ENCODE measurements around the gene CBX2. TPM values are rescaled to one million over a fixed set of nuclear protein-coding genes. Genes with fewer than 3 reads are reported as not detected.

The CBX2 gene
- total RNA-seq, 4 donors from 2014 or later: 0.34 to 3.0 (median 0.68) TPM

GRCh38 chr17:79781736-79782575, 4.0 kb downstream of the CBX2 start:
- TF ChIP-seq CTCF (IDR thresholded peaks at IDR 0.05; ENCODE audit: low read depth): no peak

- no peak for TF ChIP-seq CTCF (IDR thresholded peaks at IDR 0.05; ENCODE audit: low read depth)
Measured at GRCh38 chr17:79783891-79784290, 5.9 kb downstream of the CBX2 start.

- no peak for TF ChIP-seq CTCF (IDR thresholded peaks at IDR 0.05; ENCODE audit: low read depth)
Measured at GRCh38 chr17:79784353-79785016, 6.5 kb downstream of the CBX2 start.

GRCh38 chr17:79785017-79785899, 7.3 kb downstream of the CBX2 start:
- TF ChIP-seq CTCF (IDR thresholded peaks at IDR 0.05; ENCODE audit: low read depth): no peak

GRCh38 chr17:79785900-79786810, 8.2 kb downstream of the CBX2 start:
- no peak for TF ChIP-seq CTCF (IDR thresholded peaks at IDR 0.05; ENCODE audit: low read depth)

GRCh38 chr17:79786930-79787643, 9.1 kb downstream of the CBX2 start:
- TF ChIP-seq CTCF (IDR thresholded peaks at IDR 0.05; ENCODE audit: low read depth): no peak

Data from subcutaneous adipose tissue (tissue), 4 donors.